ENCODE data around the gene STARD13. TPM values are rescaled to one million over a fixed set of nuclear protein-coding genes. Genes with fewer than 3 reads are reported as not detected.

STARD13 gene
- total RNA-seq, 6 donors from 2014 or later, result 43.6 to 76.5 (median 63.7) TPM

- Histone ChIP-seq H3K36me3 (peaks cover 8 to 57% (median 19%) of the 10 kb centered on the region in 4 donors), H3K4me1 (peaks cover 41 to 52% (median 50%) of the 10 kb centered on the region in 4 donors), H3K4me3 (no peak overlapping the region), H3K27me3 (no peaks in the 10 kb centered on the region), H3K27ac (peak overlapping the region; percentile 69 to 83 (median 74)), H3K9me3 (no peaks in the 10 kb centered on the region)
- WGBS, 2 donors, result 80 to 84% methylated on average over 13 to 14 of the region's 14 CpGs
- TF ChIP-seq POLR2A (IDR thresholded peaks at IDR 0.05) (no peak), POLR2AphosphoS5 (IDR thresholded peaks at IDR 0.05) (no peak), CTCF (IDR thresholded peaks at IDR 0.05) (no peak), EP300 (IDR thresholded peaks at IDR 0.05) (no peak)
- DNase-seq (peak in 1 of 2 donors; percentile 81), ATAC-seq (ENCODE audit: low FRiP score in 2 of 2) (peak in 1 of 2 donors; percentile 49)
These were observed 158.5 kb downstream of the STARD13 start for GRCh38 chr13:33127009-33127551.

- Histone ChIP-seq H3K27ac (peak overlapping the region; percentile 69 to 83 (median 74)), H3K9me3 (no peaks in the 10 kb centered on the region), H3K27me3 (no peaks in the 10 kb centered on the region), H3K4me1 (peaks cover 41 to 51% (median 49%) of the 10 kb centered on the region in 4 donors), H3K4me3 (no peak overlapping the region), H3K36me3 (peaks cover 8 to 62% (median 19%) of the 10 kb centered on the region in 4 donors)
- peak; percentile 87 to 92 for ATAC-seq (ENCODE audit: low FRiP score in 2 of 2)
- TF ChIP-seq POLR2AphosphoS5 (IDR thresholded peaks at IDR 0.05) (peak; percentile 15 to 72), POLR2A (IDR thresholded peaks at IDR 0.05) (no peak), EP300 (IDR thresholded peaks at IDR 0.05) (no peak), CTCF (IDR thresholded peaks at IDR 0.05) (no peak)
- 54 to 65% methylated on average over 10 of the region's 10 CpGs for WGBS, 2 donors
- peak in 1 of 2 donors; percentile 49 for DNase-seq
These were observed 159.6 kb downstream of the STARD13 start for GRCh38 chr13:33125821-33126570.

DNA sequence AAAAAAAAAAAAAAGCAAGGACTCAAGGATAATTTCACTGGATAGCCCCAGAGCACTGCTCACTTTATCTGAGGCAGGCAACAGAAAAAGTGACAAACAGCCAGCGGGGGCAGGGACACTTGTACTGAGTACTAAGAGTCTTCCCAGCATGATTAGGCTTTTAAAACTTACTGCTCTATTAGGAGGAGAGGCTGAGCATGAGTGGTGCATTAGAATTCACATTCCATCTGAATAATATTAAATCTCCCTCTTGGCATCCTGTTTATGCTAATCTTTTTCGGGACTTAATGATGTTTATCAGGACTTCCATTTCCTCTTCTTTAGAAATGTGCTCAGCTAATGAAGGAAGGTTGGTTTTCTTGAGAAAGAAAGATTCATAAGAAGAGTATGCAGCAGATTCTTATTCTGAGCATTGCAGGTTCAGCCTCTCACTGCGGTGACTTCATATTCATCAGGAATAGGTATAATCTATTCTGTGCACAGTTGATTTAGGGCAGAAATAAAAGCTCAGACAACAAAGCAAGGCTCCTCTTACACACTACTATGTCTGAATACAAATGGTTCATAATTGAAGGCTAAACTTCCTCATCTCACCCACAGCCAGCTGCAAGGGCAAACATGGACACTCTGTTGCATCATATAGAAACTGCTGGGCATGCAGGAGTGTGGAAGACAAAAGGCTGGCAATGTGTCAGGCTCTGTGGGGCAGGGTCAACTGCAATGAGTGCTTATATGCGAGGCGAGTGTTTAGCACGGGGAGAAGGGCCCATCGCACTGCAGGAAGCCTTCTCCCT is 162.3 kb downstream of the STARD13 start:
- peak in 1 of 2 donors; percentile 52 for DNase-seq
- Histone ChIP-seq H3K4me3 (no peak overlapping the region), H3K36me3 (peaks cover 0 to 56% (median 11%) of the 10 kb centered on the region in 4 donors), H3K27me3 (no peaks in the 10 kb centered on the region), H3K27ac (peak overlapping the region; percentile 57 to 83 (median 64)), H3K9me3 (no peaks in the 10 kb centered on the region), H3K4me1 (peaks cover 49 to 61% (median 55%) of the 10 kb centered on the region in 4 donors)
- peak in 1 of 2 donors; percentile 65 for ATAC-seq (ENCODE audit: low FRiP score in 2 of 2)
- 56 to 63% methylated on average over 7 of the region's 7 CpGs for WGBS, 2 donors
- TF ChIP-seq POLR2AphosphoS5 (IDR thresholded peaks at IDR 0.05) (peak; percentile 18), CTCF (IDR thresholded peaks at IDR 0.05) (no peak), POLR2A (IDR thresholded peaks at IDR 0.05) (peak in 1 of 4 donors; percentile 21), EP300 (IDR thresholded peaks at IDR 0.05) (no peak)

GRCh38 chr13:33119856-33120543 is 165.6 kb downstream of the STARD13 start:
- no peak for DNase-seq
- TF ChIP-seq CTCF (IDR thresholded peaks at IDR 0.05), result no peak
- no peak for TF ChIP-seq POLR2A (IDR thresholded peaks at IDR 0.05)
- no peak for TF ChIP-seq EP300 (IDR thresholded peaks at IDR 0.05)
- no peak for TF ChIP-seq POLR2AphosphoS5 (IDR thresholded peaks at IDR 0.05)
- H3K9me3 ChIP-seq, result no peaks in the 10 kb centered on the region
- WGBS, 2 donors, result 40 to 48% methylated on average over 10 of the region's 10 CpGs
- peak in 1 of 2 donors; percentile 60 for ATAC-seq (ENCODE audit: low FRiP score in 2 of 2)
- H3K36me3 ChIP-seq, result peaks cover 6 to 65% (median 28%) of the 10 kb centered on the region in 4 donors
- no peaks in the 10 kb centered on the region for H3K27me3 ChIP-seq
- no peak overlapping the region for H3K4me3 ChIP-seq
- H3K4me1 ChIP-seq, result peaks cover 23 to 33% (median 31%) of the 10 kb centered on the region in 4 donors
- peak overlapping the region in 2 of 4 donors; percentile 26 to 48 for H3K27ac ChIP-seq
